Subcutaneous abdominal adipose tissue (tissue), 5 donors: ENCODE measurements around the gene FBXW7.

Experiments used
- H3K27ac ChIP-seq: one replicate; pipeline ENCODE4 v1.7.0; 2013; ENCODE audit warnings: low read depth, mild to moderate bottlenecking, inconsistent platforms, low read length, moderate library complexity
- H3K27me3 ChIP-seq, 5 donors: one replicate each; pipeline ENCODE4 v1.7.0; 2013; ENCODE audit warnings: low read length in 5 of 5, inconsistent platforms in 1 of 5; ENCODE audit not compliant: control insufficient read depth in 5 of 5, insufficient read depth in 4 of 5
- H3K36me3 ChIP-seq, 5 donors: one replicate each; pipeline ENCODE4 v1.7.0; 2013; ENCODE audit warnings: low read length in 5 of 5; ENCODE audit not compliant: control insufficient read depth in 5 of 5, insufficient read depth in 5 of 5
- H3K4me1 ChIP-seq, 5 donors: one replicate each; pipeline ENCODE4 v1.7.0; 2013; ENCODE audit warnings: low read length in 5 of 5, mild to moderate bottlenecking in 3 of 5, moderate library complexity in 1 of 5; ENCODE audit not compliant: control insufficient read depth in 5 of 5, insufficient read depth in 5 of 5
- H3K4me3 ChIP-seq, 5 donors: one replicate each; pipeline ENCODE4 v1.7.0; 2013; ENCODE audit warnings: low read length in 5 of 5, low read depth in 1 of 5
- H3K9ac ChIP-seq, 5 donors: one replicate each; pipeline ENCODE4 v1.7.0; 2013; ENCODE audit warnings: low read length in 5 of 5, mild to moderate bottlenecking in 4 of 5, moderate library complexity in 3 of 5
- H3K9me3 ChIP-seq, 5 donors: one replicate each; pipeline ENCODE4 v1.7.0; 2013; ENCODE audit warnings: low read length in 5 of 5; ENCODE audit not compliant: control insufficient read depth in 5 of 5
- donor health status: healthy.
- donor health status: healthy.
- donor health status: healthy.
- donor health status: healthy.
- donor health status: healthy.

FBXW7 gene

GRCh38 chr4:152535903-152536544 is at the start of gene FBXW7:
TSS of gene FBXW7 (minus strand) at chr4:152536092. CDS start at chr4:152411803, 124,289 bp downstream.
- H3K4me3 ChIP-seq = peak within 1 kb of the TSS; percentile 77 to 99 (median 95)
- H3K36me3 ChIP-seq = peaks cover 0 to 11% (median 8%) of the 10 kb centered on the region in 5 donors
- peak within 1 kb of the TSS; percentile 96 for H3K27ac ChIP-seq
- peaks cover 5 to 36% (median 31%) of the 10 kb centered on the region in 5 donors for H3K4me1 ChIP-seq
- H3K9ac ChIP-seq = peak within 1 kb of the TSS; percentile 70 to 99 (median 96)
- H3K9me3 ChIP-seq = peaks cover 0 to 5% (median 0%) of the 10 kb centered on the region in 5 donors
- no peaks in the 10 kb centered on the region for H3K27me3 ChIP-seq

- H3K27ac ChIP-seq = no peak overlapping the region
- H3K9me3 ChIP-seq = peaks cover 0 to 3% (median 0%) of the 10 kb centered on the region in 5 donors
- H3K4me3 ChIP-seq = no peak overlapping the region
- H3K4me1 ChIP-seq = peaks cover 0 to 2% (median under 1%) of the 10 kb centered on the region in 5 donors
- H3K9ac ChIP-seq = no peak overlapping the region
- H3K36me3 ChIP-seq = no peaks in the 10 kb centered on the region
- H3K27me3 ChIP-seq = peaks cover 0 to 5% (median 0%) of the 10 kb centered on the region in 5 donors
These were observed 49.1 kb upstream of the FBXW7 start for GRCh38 chr4:152585023-152585441.

- Histone ChIP-seq H3K9ac (no peak overlapping the region), H3K27me3 (peaks cover 0 to 5% (median 0%) of the 10 kb centered on the region in 5 donors), H3K36me3 (no peaks in the 10 kb centered on the region), H3K27ac (no peak overlapping the region), H3K4me1 (no peaks in the 10 kb centered on the region), H3K9me3 (no peaks in the 10 kb centered on the region), H3K4me3 (no peak overlapping the region)
These were observed 45.8 kb upstream of the FBXW7 start for GRCh38 chr4:152581536-152582160.

- Histone ChIP-seq H3K36me3 (no peaks in the 10 kb centered on the region), H3K9me3 (no peaks in the 10 kb centered on the region), H3K27ac (no peak overlapping the region), H3K4me1 (no peaks in the 10 kb centered on the region), H3K27me3 (peaks cover 0 to 5% (median 0%) of the 10 kb centered on the region in 5 donors), H3K9ac (no peak overlapping the region), H3K4me3 (no peak overlapping the region)
These were observed 44.0 kb upstream of the FBXW7 start for GRCh38 chr4:152579916-152580315.

- no peaks in the 10 kb centered on the region for H3K4me1 ChIP-seq
- H3K9me3 ChIP-seq = no peaks in the 10 kb centered on the region
- H3K36me3 ChIP-seq = no peaks in the 10 kb centered on the region
- H3K9ac ChIP-seq = no peak overlapping the region
- no peak overlapping the region for H3K27ac ChIP-seq
- H3K4me3 ChIP-seq = no peak overlapping the region
- peaks cover 0 to 5% (median 0%) of the 10 kb centered on the region in 5 donors for H3K27me3 ChIP-seq
These were observed 43.3 kb upstream of the FBXW7 start for GRCh38 chr4:152579107-152579764.

GRCh38 chr4:152578670-152579069 is 42.8 kb upstream of the FBXW7 start:
- Histone ChIP-seq H3K4me1 (no peaks in the 10 kb centered on the region), H3K27ac (no peak overlapping the region), H3K4me3 (no peak overlapping the region), H3K27me3 (peaks cover 0 to 5% (median 0%) of the 10 kb centered on the region in 5 donors), H3K36me3 (no peaks in the 10 kb centered on the region), H3K9ac (no peak overlapping the region), H3K9me3 (no peaks in the 10 kb centered on the region)

- peaks cover 0 to 5% (median 2%) of the 10 kb centered on the region in 5 donors for H3K27me3 ChIP-seq
- H3K36me3 ChIP-seq = no peaks in the 10 kb centered on the region
- no peaks in the 10 kb centered on the region for H3K4me1 ChIP-seq
- H3K4me3 ChIP-seq = no peak overlapping the region
- H3K9me3 ChIP-seq = no peaks in the 10 kb centered on the region
- H3K27ac ChIP-seq = no peak overlapping the region
- no peak overlapping the region for H3K9ac ChIP-seq
These were observed 42.0 kb upstream of the FBXW7 start for GRCh38 chr4:152577708-152578396.

GRCh38 chr4:152575533-152575932 is 39.6 kb upstream of the FBXW7 start:
- no peak overlapping the region for H3K9ac ChIP-seq

GRCh38 chr4:152573861-152574260 is 38.0 kb upstream of the FBXW7 start:
- H3K27ac ChIP-seq = no peak overlapping the region
- no peak overlapping the region for H3K9ac ChIP-seq
- no peaks in the 10 kb centered on the region for H3K9me3 ChIP-seq
- H3K4me1 ChIP-seq = no peaks in the 10 kb centered on the region
- H3K36me3 ChIP-seq = no peaks in the 10 kb centered on the region
- peaks cover 0 to 4% (median 0%) of the 10 kb centered on the region in 5 donors for H3K27me3 ChIP-seq
- no peak overlapping the region for H3K4me3 ChIP-seq

More at GRCh38 chr4:152575533-152575932, 39.6 kb upstream of the FBXW7 start:
- Histone ChIP-seq H3K4me3 (no peak overlapping the region), H3K36me3 (no peaks in the 10 kb centered on the region), H3K27ac (no peak overlapping the region), H3K27me3 (peaks cover 0 to 4% (median 0%) of the 10 kb centered on the region in 5 donors), H3K4me1 (no peaks in the 10 kb centered on the region), H3K9me3 (no peaks in the 10 kb centered on the region)
